CD4-positive, alpha-beta T cell treated with Interleukin-10 for 1 hour (primary cell): ENCODE measurements around the gene GRAMD4.

Experiments
- DNase-seq: peaks from one replicate; pipeline ENCODE4 v3.0.0-alpha.2; 2020

Gene GRAMD4

GRCh38 chr22:46584081-46584921, 35.9 kb upstream of the GRAMD4 start:
- no peak for DNase-seq

DNA sequence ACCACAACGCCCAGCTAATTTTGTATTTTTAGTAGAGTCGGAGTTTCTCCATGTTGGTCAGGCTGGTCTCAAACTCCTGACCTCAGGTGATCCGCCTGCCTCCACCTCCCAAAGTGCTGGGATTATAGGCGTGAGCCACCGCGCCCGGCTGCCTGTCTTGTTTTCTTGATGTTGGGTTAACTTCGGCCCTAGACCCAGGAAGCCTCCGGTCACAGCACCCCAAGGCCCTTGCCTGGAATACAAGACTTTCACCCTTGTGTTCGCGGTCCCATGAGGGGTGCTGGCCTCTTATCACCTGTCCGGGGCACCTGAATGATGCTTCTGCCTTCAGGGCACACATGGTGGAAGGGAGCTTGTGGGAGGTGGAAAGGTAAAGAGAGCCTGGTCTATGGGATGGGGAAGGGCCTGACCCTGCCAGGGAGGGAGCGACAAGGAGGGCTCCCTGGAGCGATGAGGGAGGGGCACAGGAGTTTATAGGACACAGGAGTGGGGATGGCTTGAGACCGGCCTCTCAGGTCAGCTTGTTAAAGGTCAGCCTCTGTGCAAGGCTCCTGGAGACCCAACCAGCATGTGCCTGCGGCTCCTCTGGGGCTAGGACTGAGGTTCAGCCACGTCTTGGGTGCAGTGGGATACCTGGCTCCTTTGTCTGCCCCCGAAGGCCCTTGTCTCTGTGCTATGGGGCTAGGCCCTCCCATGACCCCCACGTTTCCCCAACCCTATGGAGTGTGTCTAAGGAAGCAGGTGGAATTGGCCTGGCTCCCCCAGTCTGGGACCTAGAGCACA, 34.7 kb upstream of the GRAMD4 start:
- DNase-seq = no peak

- no peak for DNase-seq
These were observed 34.1 kb upstream of the GRAMD4 start for GRCh38 chr22:46586123-46586519.

DNA sequence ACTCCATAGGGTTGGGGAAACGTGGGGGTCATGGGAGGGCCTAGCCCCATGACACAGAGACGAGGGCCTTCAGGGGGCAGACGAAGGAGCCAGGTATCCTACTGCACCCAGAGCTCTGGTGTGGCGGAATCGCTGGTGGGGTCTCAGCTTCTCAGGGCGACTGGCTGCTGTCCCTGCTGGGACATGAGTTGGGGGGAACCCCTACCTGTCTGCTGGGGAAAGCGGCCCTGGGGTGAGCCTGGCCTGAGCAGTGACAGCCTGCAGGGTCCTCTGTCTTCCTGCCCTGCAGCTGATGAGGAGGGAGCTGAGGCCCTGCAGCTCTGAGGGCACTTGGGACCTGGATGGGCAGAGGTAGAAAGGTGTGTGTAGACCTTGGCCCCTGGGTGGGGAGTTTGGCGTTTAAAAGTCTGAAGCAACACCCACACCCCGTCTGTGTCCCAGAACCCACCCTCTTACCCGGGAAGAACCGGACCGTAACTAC, 33.6 kb upstream of the GRAMD4 start:
- DNase-seq = no peak

GRCh38 chr22:46587061-46587460, 33.1 kb upstream of the GRAMD4 start:
- no peak for DNase-seq

DNA sequence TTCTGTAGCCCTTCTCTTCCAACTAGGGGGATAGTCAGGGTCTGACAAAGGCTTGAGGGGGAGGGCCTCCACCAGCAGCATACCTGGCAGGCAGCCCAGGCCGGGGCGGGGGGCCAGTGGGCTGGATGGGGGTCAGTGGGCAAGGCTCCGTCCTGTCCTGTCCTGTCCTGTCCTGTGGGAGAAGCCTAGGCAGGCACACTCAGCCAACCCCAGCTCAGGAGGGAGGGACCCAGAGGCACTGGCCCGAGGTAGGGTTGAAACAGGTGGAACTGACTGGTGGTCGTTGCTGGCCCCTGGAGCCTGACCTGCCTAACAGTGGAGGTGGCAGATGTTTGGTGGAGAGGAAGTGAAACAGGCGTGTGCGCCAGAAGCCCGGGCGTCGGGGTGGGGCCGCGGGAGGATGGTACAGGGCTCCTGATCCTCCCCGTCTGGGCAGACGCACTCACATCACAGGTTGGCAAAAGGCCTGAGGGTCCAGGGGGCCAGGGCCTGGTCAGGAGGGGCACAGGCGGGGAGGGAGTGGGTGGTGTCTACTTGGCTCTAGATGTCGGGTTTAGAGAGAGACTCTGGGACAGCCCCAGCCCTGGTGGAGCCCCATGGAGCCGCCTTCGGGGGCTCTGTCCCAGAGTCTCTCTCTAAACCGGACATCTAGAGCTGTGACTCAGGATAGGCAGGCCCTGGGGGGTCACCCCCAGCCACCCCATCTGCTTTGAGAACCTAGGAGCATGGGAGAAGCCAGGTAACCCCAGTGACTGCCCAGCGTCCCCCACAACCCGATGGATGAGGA, 32.5 kb upstream of the GRAMD4 start:
- DNase-seq = no peak

- no peak for DNase-seq
These were observed 31.7 kb upstream of the GRAMD4 start for GRCh38 chr22:46588279-46589140.

DNA sequence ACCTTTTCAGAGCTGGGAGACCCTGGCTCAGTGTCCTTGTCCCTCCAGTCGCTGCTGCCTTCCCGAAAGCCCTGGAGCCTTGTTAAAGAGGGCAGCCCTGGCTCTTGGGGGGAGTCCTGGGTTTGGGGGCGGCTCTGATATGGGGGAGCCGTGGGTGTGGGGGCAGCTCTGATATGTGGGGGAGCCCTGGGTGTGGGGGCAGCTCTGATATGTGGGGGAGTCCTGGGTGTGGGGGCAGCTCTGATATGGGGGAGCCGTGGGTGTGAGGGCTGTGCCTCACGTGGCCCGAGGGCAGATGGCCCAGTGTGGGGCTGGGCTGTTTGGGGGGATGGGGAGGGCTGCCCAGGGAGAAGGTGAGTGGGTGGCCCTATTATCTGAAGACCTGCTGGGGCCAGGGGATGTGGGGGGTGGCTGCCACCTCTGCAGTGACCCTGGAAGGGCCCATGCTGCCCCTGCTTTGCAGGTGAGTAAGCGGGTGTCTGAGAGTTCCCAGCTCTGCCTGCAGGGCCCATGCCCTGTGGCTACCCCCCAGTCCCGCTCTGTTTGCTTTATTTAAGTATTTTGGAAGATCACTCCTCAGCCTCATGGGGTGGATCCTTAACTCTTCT, 30.9 kb upstream of the GRAMD4 start:
- DNase-seq = no peak

DNA sequence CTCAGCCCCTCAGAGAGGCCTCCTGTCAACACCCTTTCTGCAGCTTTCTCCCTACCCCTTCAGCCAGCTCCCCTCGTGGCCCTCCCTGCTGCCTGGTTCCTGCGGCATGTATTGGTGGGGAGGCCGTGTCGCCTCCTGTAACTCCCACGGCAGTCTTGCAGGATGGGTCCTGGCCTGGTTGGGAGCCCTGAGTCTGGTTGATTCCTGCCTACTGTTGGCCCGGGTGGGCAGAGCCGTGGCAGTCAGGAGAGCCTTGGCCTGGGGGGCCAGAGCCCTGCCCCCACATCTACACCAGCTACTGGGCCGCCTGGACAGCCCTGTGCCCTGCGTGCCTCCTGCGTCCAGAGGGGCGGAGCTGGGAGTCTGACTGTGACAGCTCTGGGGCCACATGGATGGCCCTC, 30.3 kb upstream of the GRAMD4 start:
- no peak for DNase-seq

- no peak for DNase-seq
These were observed 29.9 kb upstream of the GRAMD4 start for GRCh38 chr22:46590334-46590733.

DNA sequence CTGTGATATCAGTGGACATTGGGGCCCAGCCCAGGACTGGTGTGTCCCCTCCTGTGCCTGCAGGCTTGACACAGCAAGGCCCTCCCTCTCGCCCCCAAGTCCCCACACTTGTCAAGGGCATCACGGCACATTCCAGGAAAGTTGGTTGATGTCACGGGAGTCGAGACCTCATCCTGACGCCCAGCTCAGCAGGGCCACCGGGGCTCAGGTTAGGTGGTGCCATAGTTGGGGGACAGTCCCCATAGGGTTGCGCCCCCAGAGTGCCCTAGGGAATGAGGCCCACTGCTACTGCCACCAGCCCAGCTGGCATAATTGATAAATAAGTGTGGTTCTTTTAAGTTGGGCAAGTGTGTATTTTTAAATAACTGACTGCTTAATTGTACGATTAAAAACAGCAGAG, 28.3 kb upstream of the GRAMD4 start:
- no peak for DNase-seq

DNA sequence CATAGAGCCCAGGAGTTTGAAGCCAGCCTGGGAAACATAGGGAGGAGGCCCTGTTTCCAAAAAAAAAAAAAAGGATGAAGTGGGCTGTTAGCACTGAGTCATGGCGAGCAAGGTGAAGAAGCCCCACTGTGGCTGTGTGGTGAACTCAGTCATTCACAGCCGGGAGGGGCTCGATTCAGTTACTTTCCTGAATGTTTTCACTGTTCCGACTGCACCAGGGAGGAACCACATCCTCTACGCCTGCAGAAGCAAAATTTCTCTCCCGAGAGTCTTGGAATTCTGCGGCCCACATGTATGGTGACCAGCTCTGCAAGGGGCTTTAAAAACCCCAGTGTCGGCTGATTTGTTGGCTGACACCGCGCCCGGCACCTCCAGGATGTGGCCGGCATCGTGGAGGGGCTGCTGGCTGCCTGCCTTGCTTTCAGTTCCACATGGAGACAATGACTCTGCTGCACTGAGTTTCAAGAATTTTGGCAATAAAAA, 27.8 kb upstream of the GRAMD4 start:
- DNase-seq = peak; percentile 39

DNA sequence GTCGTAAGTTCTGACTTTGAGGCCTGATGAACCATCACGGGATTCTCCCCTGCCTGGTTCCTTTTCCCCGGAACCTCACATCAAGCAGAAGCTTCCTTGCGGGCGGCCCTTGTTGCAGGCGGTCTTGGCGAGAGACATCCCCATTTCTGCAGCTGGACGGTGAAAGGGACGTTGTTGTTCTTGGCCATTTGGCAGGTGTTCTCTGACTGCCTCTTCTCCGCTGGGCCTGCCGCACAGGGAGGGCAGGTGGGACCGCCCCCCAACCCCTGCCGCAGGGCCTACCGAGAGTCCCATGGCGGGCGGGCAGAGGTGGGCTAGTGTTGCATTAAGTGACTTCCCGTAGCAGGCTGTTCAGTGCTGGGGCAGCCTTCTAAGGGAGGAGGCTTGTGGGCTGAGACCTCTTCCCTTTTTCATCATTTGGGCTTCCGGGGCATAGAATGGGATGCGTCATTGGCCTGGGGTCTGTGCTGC, 26.9 kb upstream of the GRAMD4 start:
- DNase-seq = no peak

- DNase-seq = no peak
These were observed 25.9 kb upstream of the GRAMD4 start for GRCh38 chr22:46593996-46594946.

DNA sequence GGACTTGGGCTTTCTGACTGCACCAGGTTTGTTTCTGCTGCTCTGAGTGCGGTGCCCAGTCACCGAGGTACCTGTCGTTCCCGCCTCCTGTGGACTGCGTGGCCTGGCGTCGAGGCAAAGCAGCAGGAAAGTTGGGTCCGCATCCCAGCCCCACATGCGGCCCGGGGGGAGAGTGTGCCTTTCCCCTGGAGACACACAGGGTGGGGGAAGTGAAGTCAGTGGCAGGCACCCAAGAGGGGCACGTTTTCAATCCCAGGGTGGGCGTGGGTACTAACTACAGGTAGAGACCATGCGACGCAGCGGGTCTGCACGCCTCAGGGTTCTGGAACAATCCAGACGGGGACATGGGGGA, 25.3 kb upstream of the GRAMD4 start:
- DNase-seq = no peak

DNA sequence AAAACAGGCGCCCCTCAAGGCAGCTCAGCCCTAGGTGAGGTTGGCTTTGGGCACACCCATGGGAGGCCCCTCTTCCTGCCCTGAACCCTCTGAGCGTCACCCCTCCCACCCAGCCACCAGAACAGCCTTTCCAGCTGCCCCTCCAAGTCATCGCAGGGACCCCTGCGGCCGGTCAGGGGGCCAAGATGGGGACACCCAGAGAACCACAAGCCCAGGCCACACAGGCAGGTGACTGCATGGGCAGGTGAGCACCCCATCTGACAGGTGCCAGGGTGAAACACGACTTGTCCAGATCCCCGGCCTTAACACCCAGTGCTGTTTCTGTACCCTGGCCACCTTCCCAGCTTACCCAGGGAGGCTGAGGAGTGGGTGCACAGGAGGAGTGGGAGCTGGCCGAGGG, 24.6 kb upstream of the GRAMD4 start:
- no peak for DNase-seq

DNA sequence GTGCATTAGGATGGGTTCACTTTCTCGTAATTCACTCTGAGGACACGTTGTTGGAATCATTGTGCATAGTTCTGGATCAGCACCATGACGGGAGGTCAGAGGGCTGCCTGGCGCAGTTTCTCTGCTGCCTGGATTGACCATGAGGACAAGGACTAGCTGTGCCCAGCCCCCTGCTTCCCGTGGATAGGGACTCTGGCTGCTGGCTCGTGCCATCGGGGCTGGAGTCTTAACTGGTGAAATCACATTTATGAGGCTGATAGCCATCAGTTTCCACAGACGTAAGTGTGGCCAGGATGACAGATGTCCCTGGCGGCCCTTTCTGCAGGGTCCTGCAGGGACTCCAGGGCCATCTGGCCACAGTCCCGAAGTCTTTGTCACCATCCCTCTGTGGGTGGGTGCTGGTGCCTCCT, 24.1 kb upstream of the GRAMD4 start:
- DNase-seq = no peak

GRCh38 chr22:46596819-46597218, 23.4 kb upstream of the GRAMD4 start:
- no peak for DNase-seq

- DNase-seq = no peak
These were observed 22.0 kb upstream of the GRAMD4 start for GRCh38 chr22:46598224-46598623.

- DNase-seq = no peak
These were observed 21.3 kb upstream of the GRAMD4 start for GRCh38 chr22:46598737-46599424.
